ENCODE results near the gene CACNA1G.

The CACNA1G gene

GRCh38 chr17:50618300-50618699 is 57.8 kb downstream of the CACNA1G start:
- no peak for DNase-seq

- no peak for DNase-seq
Measured at GRCh38 chr17:50618941-50619340, 58.4 kb downstream of the CACNA1G start.

GRCh38 chr17:50619489-50619888 is 59.0 kb downstream of the CACNA1G start:
- no peak for DNase-seq

GRCh38 chr17:50620237-50620636 is 59.7 kb downstream of the CACNA1G start:
- DNase-seq: no peak

GRCh38 chr17:50620858-50621257 is 60.3 kb downstream of the CACNA1G start:
- DNase-seq: no peak

- no peak for DNase-seq
Measured at GRCh38 chr17:50621574-50622031, 61.1 kb downstream of the CACNA1G start.

GRCh38 chr17:50624321-50624934 is 63.9 kb downstream of the CACNA1G start:
- DNase-seq: no peak

GRCh38 chr17:50625032-50625871 is 64.7 kb downstream of the CACNA1G start:
- DNase-seq: no peak

- peak; percentile 50 for DNase-seq
Measured at GRCh38 chr17:50626037-50626574, 65.6 kb downstream of the CACNA1G start.

GRCh38 chr17:50627036-50627781 is 66.7 kb downstream of the CACNA1G start:
- DNase-seq: no peak

GRCh38 chr17:50627782-50628601 is 67.5 kb downstream of the CACNA1G start:
- DNase-seq: no peak

GRCh38 chr17:50629902-50630301 is 69.4 kb downstream of the CACNA1G start:
- DNase-seq: no peak

- DNase-seq: no peak
Measured at GRCh38 chr17:50630524-50631194, 70.1 kb downstream of the CACNA1G start.

GRCh38 chr17:50631195-50631907 is 70.8 kb downstream of the CACNA1G start:
- DNase-seq: no peak

GRCh38 chr17:50631908-50632571 is 71.5 kb downstream of the CACNA1G start:
- no peak for DNase-seq

- DNase-seq: no peak
Measured at GRCh38 chr17:50632637-50633036, 72.1 kb downstream of the CACNA1G start.

GRCh38 chr17:50633683-50634082 is 73.2 kb downstream of the CACNA1G start:
- no peak for DNase-seq

- no peak for DNase-seq
Measured at GRCh38 chr17:50634224-50634914, 73.9 kb downstream of the CACNA1G start, which contains the start of gene ABCC3. Gene ABCC3 (plus strand): TSS chr17:50634881. CDS start chr17:50634937, 56 bp downstream.

- DNase-seq: no peak
Measured at GRCh38 chr17:50634915-50635731, 74.6 kb downstream of the CACNA1G start.

Measured in NCI-H2107 (cell line).